Caco-2 (cell line): Measurements from ENCODE around the gene MYT1. TPM values are rescaled to one million over a fixed set of nuclear protein-coding genes. Genes with fewer than 3 reads are reported as not detected.
"Not testable (repeated sequence)": the region's sequence is repeated elsewhere in the genome, so short reads cannot be mapped to it uniquely, and the experiment has no call there.

Experiments
- BruUV-seq: library from RNA; stranded (reverse); fragments of 400-500 nt; replicated peaks from 2 replicates; lab custom pipeline; 2021; lab: Mats Ljungman, UMichigan
- CTCF ChIA-PET: fragments of 300-600 bp; sonication (Branson Sonifier 250); formaldehyde crosslinking; loops from one replicate; lab custom pipeline; 2022; ENCODE audit warnings: antibody characterized with exemption; lab: Charles Lee
- POLR2A ChIA-PET: fragments of 300-600 bp; sonication (Branson Sonifier 250); formaldehyde crosslinking; loops from one replicate; lab custom pipeline; 2022; ENCODE audit warnings: antibody characterized with exemption; lab: Charles Lee
- DNase-seq, 2 experiments: peaks; one replicate each; pipeline versions ENCODE4 v3.0.0 to v3.0.0-alpha.2; 2020 to 2022
- H3K27me3 ChIP-seq: replicated peaks from 2 replicates; pipeline ENCODE4 v1.6.0; 2011; ENCODE audit warnings: low read length; ENCODE audit not compliant: control insufficient read depth, insufficient read depth
- H3K36me3 ChIP-seq: 2 replicates; pipeline ENCODE4 v1.5.1; 2011; ENCODE audit warnings: low read length; ENCODE audit not compliant: control insufficient read depth, insufficient read depth
- H3K4me1 ChIP-seq: fragments of 250-450 bp; sonication (Bioruptor Pico); 2 replicates; pipeline ENCODE4 v1.5.1; 2020; ENCODE audit warnings: mild to moderate bottlenecking
- H3K4me3 ChIP-seq: 2 replicates; pipeline ENCODE4 v1.5.1; 2011; ENCODE audit warnings: low read depth, mild to moderate bottlenecking, control low read depth, low read length
- H3K9me3 ChIP-seq: fragments of 250-450 bp; sonication (Bioruptor Pico); 2 replicates; pipeline ENCODE4 v1.5.1; 2020; ENCODE audit warnings: mild to moderate bottlenecking, moderate library complexity
- H3K27ac Mint-ChIP-seq: one replicate; pipeline ENCODE4 v1.8.0; 2022; ENCODE audit warnings: mixed read lengths; ENCODE audit not compliant: unreplicated experiment
- H3K27me3 Mint-ChIP-seq: one replicate; pipeline ENCODE4 v1.8.0; 2022; ENCODE audit warnings: mixed read lengths; ENCODE audit not compliant: insufficient read depth, unreplicated experiment
- H3K36me3 Mint-ChIP-seq: one replicate; pipeline ENCODE4 v1.8.0; 2022; ENCODE audit warnings: mild to moderate bottlenecking, mixed read lengths; ENCODE audit not compliant: insufficient read depth, unreplicated experiment
- H3K4me1 Mint-ChIP-seq: one replicate; pipeline ENCODE4 v1.8.0; 2022; ENCODE audit warnings: low read depth, mixed read lengths; ENCODE audit not compliant: unreplicated experiment
- H3K4me3 Mint-ChIP-seq: one replicate; pipeline ENCODE4 v1.8.0; 2022; ENCODE audit warnings: mild to moderate bottlenecking, moderate library complexity, mixed read lengths; ENCODE audit not compliant: unreplicated experiment
- H3K9me3 Mint-ChIP-seq: one replicate; pipeline ENCODE4 v1.8.0; 2022; ENCODE audit warnings: mixed read lengths; ENCODE audit not compliant: unreplicated experiment
- intact Hi-C: fragments of 100-400 bp; cut with micrococcal nuclease; formaldehyde crosslinking; loops from one replicate; pipeline ENCODE4 v1.10.0; 2022; ENCODE audit not compliant: unreplicated experiment
- total RNA-seq: library from RNA; stranded (reverse); gene quantifications from 2 replicates; pipeline ENCODE4 v1.2.3, GENCODE V29; 2022
- TF ChIP-seq, protein P1 (sequence below), 2 experiments: fragments of 200-600 bp in 1 of 2; IDR thresholded peaks; 1 replicate in 1 of 2; 2 replicates in 1 of 2; pipeline versions ENCODE4 v1.5.1 to v1.8.0; 2011 to 2022; ENCODE audit warnings: antibody characterized with exemption in 1 of 2, control low read depth in 1 of 2, inconsistent platforms in 1 of 2, low read depth in 1 of 2, low read length in 1 of 2, mild to moderate bottlenecking in 1 of 2, moderate library complexity in 1 of 2; ENCODE audit not compliant: insufficient read depth in 1 of 2, severe bottlenecking in 1 of 2, unreplicated experiment in 1 of 2

Gene MYT1
- total RNA-seq, 1 experiment from 2014 or later = 0.25 TPM

DNA sequence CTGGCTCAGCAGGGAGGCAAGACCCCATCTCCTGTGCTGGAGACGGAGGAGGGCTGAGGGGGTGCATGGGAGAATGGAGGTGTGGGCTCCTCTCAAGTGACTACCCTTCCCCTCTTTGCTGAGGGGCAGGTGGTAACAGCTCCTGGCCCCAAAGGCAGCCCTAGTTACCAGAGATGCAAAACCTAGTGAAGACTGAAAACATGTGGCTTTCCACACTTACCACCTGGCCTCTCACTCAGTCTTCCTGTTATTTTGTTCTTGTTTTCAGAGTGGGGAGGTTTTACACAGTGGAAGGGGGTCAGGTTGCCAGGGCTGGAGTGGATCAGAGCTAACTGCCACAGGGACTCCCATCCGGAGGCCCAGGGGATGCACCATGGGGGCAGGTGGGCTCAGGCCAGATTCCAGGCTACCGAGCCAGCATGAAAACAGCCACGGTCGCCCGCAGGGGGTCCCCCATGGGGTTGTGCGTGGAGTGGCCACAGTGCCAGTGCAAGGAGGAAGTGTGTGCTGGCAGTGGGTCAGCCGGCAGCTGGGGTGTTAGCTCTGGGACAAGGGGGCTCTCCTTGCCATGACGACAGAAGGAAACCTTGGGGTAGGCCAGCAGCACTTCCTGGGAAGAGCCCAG lies 21.1 kb downstream of the MYT1 start:
- Histone ChIP-seq H3K4me1 (peaks cover 21% of the 10 kb centered on the region), H3K27me3 (no peaks in the 10 kb centered on the region), H3K9me3 (peaks cover 15% of the 10 kb centered on the region), H3K4me3 (no peak overlapping the region), H3K36me3 (no peaks in the 10 kb centered on the region)
- Mint-ChIP-seq H3K9me3 (peaks cover 17% of the 10 kb centered on the region), H3K4me3 (no peak overlapping the region), H3K4me1 (peaks cover 21% of the 10 kb centered on the region), H3K36me3 (peaks cover 9% of the 10 kb centered on the region), H3K27me3 (peaks cover 3% of the 10 kb centered on the region), H3K27ac (no peak overlapping the region)
- CTCF ChIA-PET = no interaction called here
- TF ChIP-seq, protein P1, sequence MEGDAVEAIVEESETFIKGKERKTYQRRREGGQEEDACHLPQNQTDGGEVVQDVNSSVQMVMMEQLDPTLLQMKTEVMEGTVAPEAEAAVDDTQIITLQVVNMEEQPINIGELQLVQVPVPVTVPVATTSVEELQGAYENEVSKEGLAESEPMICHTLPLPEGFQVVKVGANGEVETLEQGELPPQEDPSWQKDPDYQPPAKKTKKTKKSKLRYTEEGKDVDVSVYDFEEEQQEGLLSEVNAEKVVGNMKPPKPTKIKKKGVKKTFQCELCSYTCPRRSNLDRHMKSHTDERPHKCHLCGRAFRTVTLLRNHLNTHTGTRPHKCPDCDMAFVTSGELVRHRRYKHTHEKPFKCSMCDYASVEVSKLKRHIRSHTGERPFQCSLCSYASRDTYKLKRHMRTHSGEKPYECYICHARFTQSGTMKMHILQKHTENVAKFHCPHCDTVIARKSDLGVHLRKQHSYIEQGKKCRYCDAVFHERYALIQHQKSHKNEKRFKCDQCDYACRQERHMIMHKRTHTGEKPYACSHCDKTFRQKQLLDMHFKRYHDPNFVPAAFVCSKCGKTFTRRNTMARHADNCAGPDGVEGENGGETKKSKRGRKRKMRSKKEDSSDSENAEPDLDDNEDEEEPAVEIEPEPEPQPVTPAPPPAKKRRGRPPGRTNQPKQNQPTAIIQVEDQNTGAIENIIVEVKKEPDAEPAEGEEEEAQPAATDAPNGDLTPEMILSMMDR (IDR thresholded peaks at IDR 0.05; ENCODE audit: insufficient read depth in 1 of 2, low read depth in 1 of 2, low read length in 1 of 2, severe bottlenecking in 1 of 2, unreplicated experiment in 1 of 2) = no peak
- DNase-seq = no peak
- intact Hi-C loops = loop anchor here (5.0 kb wide), 1 partner anchor 37 kb away; no protein-coding TSS in a partner anchor
- BruUV-seq = no TSS peak
- POLR2A ChIA-PET = no interaction called here

DNA sequence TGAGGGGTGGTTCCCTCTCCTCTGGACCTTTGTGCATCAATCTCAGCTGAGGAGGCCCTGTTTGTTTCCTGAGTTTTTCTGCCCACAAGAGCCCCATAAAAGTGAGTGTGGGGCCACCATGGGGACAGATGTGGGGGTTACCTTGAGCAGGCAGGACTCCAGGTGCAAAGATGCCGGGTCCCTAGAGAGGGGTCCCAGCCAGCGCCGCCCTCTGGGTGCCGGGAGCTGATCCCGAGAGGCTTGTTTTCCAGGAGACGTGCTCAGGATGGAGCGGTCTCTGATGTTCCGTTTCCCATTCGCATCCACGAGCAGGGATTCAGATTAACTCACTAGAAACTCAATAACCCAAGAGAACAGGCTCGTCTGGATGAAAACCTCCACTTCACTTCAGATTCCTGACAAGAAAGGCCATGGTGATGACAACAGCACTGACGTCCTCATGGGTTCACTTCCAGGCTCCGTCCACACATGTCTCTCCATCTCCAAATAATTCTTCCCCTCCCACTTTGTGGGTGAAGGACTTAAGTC lies 21.9 kb downstream of the MYT1 start:
- no TSS peak for BruUV-seq
- intact Hi-C loops = loop anchor here (5.0 kb wide), 1 partner anchor 36 kb away; no protein-coding TSS in a partner anchor
- no peaks in the 10 kb centered on the region for H3K27me3 ChIP-seq
- H3K9me3 ChIP-seq = peaks cover 14% of the 10 kb centered on the region
- H3K27me3 Mint-ChIP-seq = peaks cover 3% of the 10 kb centered on the region
- H3K4me3 ChIP-seq = no peak overlapping the region
- CTCF ChIA-PET = no interaction called here
- TF ChIP-seq, protein P1 (IDR thresholded peaks at IDR 0.05; ENCODE audit: insufficient read depth in 1 of 2, low read depth in 1 of 2, low read length in 1 of 2, severe bottlenecking in 1 of 2, unreplicated experiment in 1 of 2) = no peak
- peaks cover 9% of the 10 kb centered on the region for H3K36me3 Mint-ChIP-seq
- H3K9me3 Mint-ChIP-seq = peaks cover 15% of the 10 kb centered on the region
- no peak overlapping the region for H3K4me3 Mint-ChIP-seq
- H3K4me1 ChIP-seq = peaks cover 22% of the 10 kb centered on the region
- POLR2A ChIA-PET = no interaction called here
- no peak for DNase-seq
- H3K4me1 Mint-ChIP-seq = peaks cover 21% of the 10 kb centered on the region
- no peaks in the 10 kb centered on the region for H3K36me3 ChIP-seq
- no peak overlapping the region for H3K27ac Mint-ChIP-seq

DNA sequence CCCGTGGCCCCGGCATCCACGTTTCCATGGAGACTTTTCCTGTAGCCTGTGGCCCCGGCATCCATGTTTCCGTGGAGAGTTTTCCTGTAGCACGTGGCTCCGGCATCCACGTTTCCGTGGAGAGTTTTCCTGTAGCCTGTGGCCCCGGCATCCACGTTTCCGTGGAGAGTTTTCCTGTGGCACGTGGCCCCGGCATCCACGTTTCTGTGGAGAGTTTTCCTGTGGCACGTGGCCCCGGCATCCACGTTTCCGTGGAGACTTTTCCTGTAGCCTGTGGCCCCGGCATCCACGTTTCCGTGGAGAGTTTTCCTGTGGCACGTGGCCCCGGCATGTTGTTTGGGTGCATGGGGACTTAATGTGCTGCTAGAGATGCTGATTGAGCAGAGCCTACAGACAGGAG lies 23.0 kb downstream of the MYT1 start:
- H3K27ac Mint-ChIP-seq, H3K36me3 Mint-ChIP-seq, H3K4me3 Mint-ChIP-seq, POLR2A ChIA-PET, H3K36me3 ChIP-seq, H3K4me3 ChIP-seq, DNase-seq, H3K27me3 Mint-ChIP-seq, CTCF ChIA-PET, H3K27me3 ChIP-seq, BruUV-seq: not testable (repeated sequence)
- intact Hi-C loops = loop anchor here (5.0 kb wide), 1 partner anchor 35 kb away; no protein-coding TSS in a partner anchor
- Mint-ChIP-seq H3K9me3 (peaks cover 15% of the 10 kb centered on the region), H3K4me1 (peaks cover 21% of the 10 kb centered on the region)
- H3K4me1 ChIP-seq = peaks cover 22% of the 10 kb centered on the region
- peaks cover 14% of the 10 kb centered on the region for H3K9me3 ChIP-seq
